GM18858 (cell line): Measurements from ENCODE around the gene IFI44.

Experiments used
- ATAC-seq: cut with Tn5 transposase; IDR thresholded peaks from one replicate; pipeline ENCODE4 v1.9.1; 2021; ENCODE audit not compliant: unreplicated experiment

IFI44 gene

GRCh38 chr1:78699813-78700212 is 50.2 kb downstream of the IFI44 start:
- no peak for ATAC-seq

DNA sequence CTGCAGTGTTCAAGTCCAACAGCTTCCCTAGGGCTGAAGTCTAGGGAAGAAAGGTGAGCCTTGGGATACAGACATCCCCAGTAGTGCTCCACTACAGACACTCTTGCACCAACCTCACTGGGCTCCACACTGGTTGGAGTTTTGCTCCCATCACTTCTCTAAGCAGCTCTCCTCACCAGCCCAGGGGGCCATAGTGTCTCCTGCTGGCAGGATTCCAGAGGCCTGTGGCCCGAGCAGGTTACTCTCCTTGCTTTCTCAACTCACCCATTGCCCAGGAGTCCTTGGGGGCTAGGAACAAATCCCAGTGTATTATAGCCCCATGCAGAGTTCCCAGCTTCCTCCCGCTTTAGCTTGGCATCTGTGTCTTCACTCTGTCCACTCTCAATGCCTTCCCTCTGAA is 52.8 kb downstream of the IFI44 start:
- ATAC-seq: no peak

DNA sequence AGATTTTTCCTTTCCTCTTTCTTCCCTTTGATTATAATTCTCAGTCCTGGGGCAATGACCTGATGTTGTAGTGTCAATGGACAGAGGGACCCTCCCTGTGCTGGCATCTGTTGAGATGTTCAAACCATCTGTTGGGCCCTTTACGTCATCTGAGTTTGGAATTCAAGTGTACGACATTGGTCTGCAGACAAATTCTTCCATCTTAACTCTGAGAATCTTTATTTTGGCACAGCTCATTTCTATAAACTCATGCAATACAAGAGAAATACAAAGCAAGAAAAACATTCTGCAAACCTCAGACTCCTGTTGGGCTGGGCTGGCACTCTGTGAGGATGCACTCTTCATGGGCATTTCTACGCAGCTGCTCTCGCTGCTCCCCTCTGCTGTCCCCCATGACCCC is 54.2 kb downstream of the IFI44 start:
- no peak for ATAC-seq

DNA sequence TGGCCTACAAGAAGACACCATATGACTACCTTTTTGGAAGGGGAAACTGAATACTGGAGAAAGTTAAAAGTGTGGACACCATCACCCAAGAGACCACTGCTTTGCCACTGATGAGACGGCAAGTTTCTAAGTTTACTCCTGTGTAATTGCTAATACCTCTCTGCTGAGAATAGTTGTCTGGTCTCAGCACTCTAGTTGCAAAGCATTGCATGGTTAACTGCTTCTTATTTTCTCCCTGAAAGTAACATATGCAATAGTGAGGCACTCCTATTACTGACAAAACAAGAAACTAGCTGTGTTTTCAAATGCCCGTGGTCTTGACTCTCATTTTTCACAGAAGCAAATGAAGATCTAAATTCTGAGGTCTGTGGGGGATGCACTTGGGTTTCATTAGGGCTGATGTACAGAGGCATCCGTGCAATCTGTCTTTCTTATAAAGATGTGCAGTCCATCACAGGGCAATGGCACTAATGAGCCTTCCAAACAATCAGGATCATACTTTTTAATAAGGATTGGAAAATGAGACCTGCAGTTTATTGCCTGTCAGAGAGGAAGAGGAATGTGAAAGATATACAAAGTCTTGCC is 62.9 kb downstream of the IFI44 start:
- no peak for ATAC-seq

- ATAC-seq: no peak
These were observed 63.7 kb downstream of the IFI44 start for GRCh38 chr1:78713297-78713696.
